Endothelial cell of umbilical vein (primary cell): Measurements from ENCODE around the gene DDX42. TPM values are rescaled to one million over a fixed set of nuclear protein-coding genes. Genes with fewer than 3 reads are reported as not detected.
A peak's percentile ranks its signal among the peaks of the same experiment; 100 is the strongest.

Source experiments
- BruUV-seq: library from RNA; stranded (reverse); fragments of 400-500 nt; replicated peaks from 2 replicates; lab custom pipeline; 2021; lab: Mats Ljungman, UMichigan
- CTCF ChIA-PET: fragments of 300-600, 350-600 bp; sonication (Branson Sonifier 250); formaldehyde crosslinking; loops from one replicate; lab custom pipeline; 2021; ENCODE audit warnings: antibody characterized with exemption, inconsistent platforms; lab: Charles Lee
- POLR2A ChIA-PET: fragments of 300-600, 350-600 bp; sonication (Branson Sonifier 250); formaldehyde crosslinking; loops from one replicate; lab custom pipeline; 2021; ENCODE audit warnings: antibody characterized with exemption, inconsistent platforms; lab: Charles Lee
- DNase-seq: peaks from one replicate; pipeline ENCODE4 v3.0.0-alpha.2; 2011; ENCODE audit warnings: low read depth, low spot score
- FAIRE-seq: peaks from 2 replicates; lab custom pipeline; 2011; peaks lifted over from hg19 to GRCh38; lab: Jason Lieb, UNC
- H2AFZ ChIP-seq: 2 replicates; pipeline ENCODE4 v1.6.0; 2012; ENCODE audit warnings: low read depth, low read length, control low read depth, inconsistent platforms
- H3K27ac ChIP-seq: 2 replicates; pipeline ENCODE4 v1.5.1; 2011; ENCODE audit warnings: low read depth, mild to moderate bottlenecking, control low read depth, low read length, moderate library complexity; ENCODE audit not compliant: insufficient read depth
- H3K27me3 ChIP-seq, 2 experiments: 2 replicates each; pipeline versions ENCODE4 v1.6.0 to v1.6.1; 2011; ENCODE audit warnings: low read length in 2 of 2, mixed read lengths in 1 of 2; ENCODE audit not compliant: control insufficient read depth in 2 of 2, insufficient read depth in 2 of 2
- H3K36me3 ChIP-seq, 2 experiments: 2 replicates in 1 of 2; 3 replicates in 1 of 2; pipeline ENCODE4 v1.5.1; 2011; ENCODE audit warnings: low read length in 2 of 2, mild to moderate bottlenecking in 1 of 2, moderate library complexity in 1 of 2; ENCODE audit not compliant: control insufficient read depth in 2 of 2, insufficient read depth in 2 of 2; ENCODE audit errors: extremely low read depth in 1 of 2
- H3K4me1 ChIP-seq: 3 replicates; pipeline ENCODE4 v1.5.1; 2011; ENCODE audit warnings: mild to moderate bottlenecking, low read length; ENCODE audit not compliant: control insufficient read depth, insufficient read depth; ENCODE audit errors: extremely low read depth
- H3K4me2 ChIP-seq: 2 replicates; pipeline ENCODE4 v1.6.1; 2011; ENCODE audit warnings: low read length, control low read depth, mixed read lengths; ENCODE audit not compliant: insufficient read depth
- H3K4me3 ChIP-seq, 3 experiments: fragments of 200-600 bp in 1 of 3; sonication (generic), shearing (Covaris generic) in 1 of 3; replicated peaks in 1 of 3; 2 replicates each; pipeline ENCODE4 v1.5.1; 2011 to 2016; ENCODE audit warnings: control low read depth in 3 of 3, low read length in 3 of 3, mild to moderate bottlenecking in 2 of 3, inconsistent platforms in 1 of 3, low read depth in 1 of 3, moderate library complexity in 1 of 3; ENCODE audit not compliant: insufficient read depth in 1 of 3
- H3K79me2 ChIP-seq: 2 replicates; pipeline ENCODE4 v1.6.0; 2012; ENCODE audit warnings: low read length, inconsistent platforms; ENCODE audit not compliant: control insufficient read depth, insufficient read depth
- H3K9ac ChIP-seq: replicated peaks from 2 replicates; pipeline ENCODE3; 2011; ENCODE audit warnings: low read length, control low read depth; ENCODE audit not compliant: insufficient read depth; ENCODE audit errors: extremely low read depth
- H3K9me1 ChIP-seq: replicated peaks from 3 replicates; pipeline ENCODE4 v1.6.0; 2011; ENCODE audit warnings: mild to moderate bottlenecking, low read length; ENCODE audit not compliant: control insufficient read depth, insufficient read depth; ENCODE audit errors: extremely low read depth
- H3K9me3 ChIP-seq: replicated peaks from 2 replicates; pipeline ENCODE4 v1.5.1; 2012; ENCODE audit warnings: low read length, inconsistent platforms; ENCODE audit not compliant: control insufficient read depth, insufficient read depth
- H4K20me1 ChIP-seq: replicated peaks from 2 replicates; pipeline ENCODE3; 2011; ENCODE audit warnings: mild to moderate bottlenecking, low read length; ENCODE audit not compliant: control insufficient read depth, insufficient read depth; ENCODE audit errors: extremely low read depth
- CTCF ChIP-seq, 2 donors: IDR thresholded peaks; 1 replicate in 1 of 2; 2 replicates in 1 of 2; pipeline ENCODE4 v1.5.1; 2011; ENCODE audit warnings: low read length in 2 of 2, mild to moderate bottlenecking in 2 of 2, moderate library complexity in 2 of 2, control low read depth in 1 of 2, inconsistent platforms in 1 of 2, low read depth in 1 of 2; ENCODE audit not compliant: insufficient read depth in 1 of 2; ENCODE audit errors: extremely low read depth in 1 of 2
- EZH2 ChIP-seq: IDR thresholded peaks from 2 replicates; pipeline ENCODE4 v1.6.1; 2012; ENCODE audit warnings: borderline replicate concordance, low read depth, mild to moderate bottlenecking, moderate library complexity, low read length, inconsistent platforms; ENCODE audit not compliant: severe bottlenecking
- FOS ChIP-seq: IDR thresholded peaks from 2 replicates; pipeline ENCODE4 v1.6.1; 2011; ENCODE audit warnings: mild to moderate bottlenecking, low read length, moderate library complexity, borderline replicate concordance; ENCODE audit not compliant: insufficient read depth
- GATA2 ChIP-seq: IDR thresholded peaks from 2 replicates; pipeline ENCODE4 v1.7.0; 2011; ENCODE audit warnings: low read depth, mild to moderate bottlenecking, moderate library complexity, mixed read lengths, low read length; ENCODE audit not compliant: insufficient read length, insufficient read depth
- JUN ChIP-seq: IDR thresholded peaks from 2 replicates; pipeline ENCODE4 v1.6.1; 2011; ENCODE audit warnings: borderline replicate concordance, low read depth; ENCODE audit not compliant: insufficient read length, insufficient read depth
- MAX ChIP-seq: IDR thresholded peaks from 2 replicates; pipeline ENCODE4 v1.6.1; 2011; ENCODE audit not compliant: insufficient read depth, insufficient read length
- MYC ChIP-seq: IDR thresholded peaks from one replicate; pipeline ENCODE4 v1.6.1; 2011; ENCODE audit warnings: mild to moderate bottlenecking, low read depth, low read length
- POLR2A ChIP-seq: IDR thresholded peaks from 2 replicates; pipeline ENCODE4 v1.6.1; 2012; ENCODE audit warnings: low read depth, mild to moderate bottlenecking, control low read depth, low read length
- POLR2AphosphoS5 ChIP-seq: IDR thresholded peaks from 2 replicates; pipeline ENCODE4 v1.6.1; 2012; ENCODE audit warnings: low read depth, mild to moderate bottlenecking, control low read depth, low read length, moderate library complexity; ENCODE audit not compliant: insufficient read depth
- dilution Hi-C: fragments of 300-500 bp; cut with MboI; formaldehyde crosslinking; loops from one replicate; pipeline ENCODE4 v1.15.0; 2019; ENCODE audit warnings: low sequenced_read_pairs; ENCODE audit not compliant: extremely low pct_ligation_motif_present
- intact Hi-C: fragments of 100-400 bp; cut with micrococcal nuclease; formaldehyde crosslinking; loops from one replicate; pipeline ENCODE4 v1.10.0; 2022
- polyA plus RNA-seq, 4 experiments: library from polyadenylated mRNA; depleted of rRNA in 3 of 4; stranded (reverse) in 3 of 4; unstranded in 1 of 4; fragments of >200 nt; gene quantifications; 2 replicates each; pipeline versions ENCODE4 v1.2.1 to v1.2.3, GENCODE V29; 2011 to 2012; ENCODE audit warnings: missing spikeins in 1 of 4
- total RNA-seq: library from RNA; stranded (reverse); gene quantifications from 2 replicates; pipeline ENCODE4 v1.2.3, GENCODE V29; 2021

DDX42 gene
- total and polyA plus RNA-seq, 2 donors (not counting 3 experiments of a cell fraction or from before 2014, with no cell fraction given), result 48.1 to 124 TPM

GRCh38 chr17:63772801-63773271 is 1.1 kb upstream of the DDX42 start:
- intact Hi-C loops (loop anchor here (1.0 kb wide), 2 partner anchors 32 to 72 kb away; partner anchors contain the start of gene STRADA), dilution Hi-C loops (no loop called here)
- Histone ChIP-seq H2AFZ (peak overlapping the region; percentile 49), H3K4me3 (peak overlapping the region; percentile 62 to 94 (median 77)), H3K27me3 (no peaks in the 10 kb centered on the region), H3K36me3 (no peaks in the 10 kb centered on the region), H3K79me2 (peaks cover 88% of the 10 kb centered on the region), H3K9ac (peak overlapping the region; percentile 90), H3K4me1 (peaks cover 15% of the 10 kb centered on the region), H3K9me1 (no peaks in the 10 kb centered on the region), H3K4me2 (peak overlapping the region; percentile 98), H3K9me3 (no peaks in the 10 kb centered on the region), H3K27ac (peak overlapping the region; percentile 78), H4K20me1 (no peaks in the 10 kb centered on the region)
- BruUV-seq, result TSS peak; percentile 55
- FAIRE-seq (peak; percentile 28), DNase-seq (no peak)
- ChIA-PET CTCF (interaction anchor here (1.0 to 1.4 kb wide), 5 partner anchors 11 to 347 kb away, joined by 3 to 6 read pairs (median 4); no protein-coding TSS in a partner anchor), POLR2A (interaction anchor here (0.8 to 2.4 kb wide), 4 partner anchors 8 to 97 kb away, joined by 3 to 5 read pairs (median 4); no protein-coding TSS in a partner anchor)
- TF ChIP-seq MAX, result no peak
- TF ChIP-seq JUN, result no peak
- TF ChIP-seq GATA2, result no peak
- no peak for TF ChIP-seq FOS
- TF ChIP-seq POLR2A, result no peak
- TF ChIP-seq POLR2AphosphoS5, result no peak
- TF ChIP-seq EZH2, result no peak
- no peak for TF ChIP-seq MYC
- no peak for TF ChIP-seq CTCF (IDR thresholded peaks at IDR 0.05; ENCODE audit: extremely low read depth in 1 of 2, insufficient read depth in 1 of 2, low read depth in 1 of 2, low read length in 2 of 2)
